Measurements from ENCODE around the gene KHSRP. TPM values are rescaled to one million over a fixed set of nuclear protein-coding genes. Genes with fewer than 3 reads are reported as not detected.
"Not testable (repeated sequence)": the region's sequence is repeated elsewhere in the genome, so short reads cannot be mapped to it uniquely, and the experiment has no call there.

Gene KHSRP
- total RNA-seq, 2 donors from 2014 or later = 210 to 433 TPM

- no peak for TF ChIP-seq CTCF (IDR thresholded peaks at IDR 0.05)
- no peak overlapping the region for H3K4me3 ChIP-seq
- H3K9me3 ChIP-seq = no peaks in the 10 kb centered on the region
- intact Hi-C loops (cut with DNase I) = no loop called here
- DNase-seq = no peak
- no peaks in the 10 kb centered on the region for H3K36me3 ChIP-seq
- no peak overlapping the region for H3K9ac ChIP-seq (ENCODE audit: low read depth in 2 of 2, low read length in 2 of 2)
- no peaks in the 10 kb centered on the region for H3K4me1 ChIP-seq
- H3K27me3 ChIP-seq = no peaks in the 10 kb centered on the region
- no peak overlapping the region for H3K27ac ChIP-seq
Measured at GRCh38 chr19:6409346-6409745, 15.3 kb downstream of the KHSRP start.

DNA sequence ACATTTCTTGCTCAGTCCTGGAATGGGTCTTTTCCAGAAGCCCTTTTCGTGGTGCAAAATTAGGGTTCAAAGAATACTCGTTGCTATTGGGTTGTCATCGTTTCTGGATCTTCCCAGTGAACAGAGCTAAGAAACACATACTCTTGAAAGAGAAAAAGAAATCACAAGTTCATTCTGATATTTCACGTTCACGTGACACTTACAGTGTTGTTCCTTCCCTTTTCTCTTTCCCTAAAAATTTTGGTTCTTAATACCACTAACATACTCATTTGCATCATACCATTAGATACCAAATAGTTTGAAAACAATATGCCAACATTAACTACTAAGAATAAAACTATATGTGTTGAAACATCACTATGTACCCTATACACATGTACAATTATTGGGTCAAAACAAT, 18.2 kb downstream of the KHSRP start:
- intact Hi-C loops (cut with DNase I) = no loop called here

GRCh38 chr19:6402837-6403608, 21.6 kb downstream of the KHSRP start:
- intact Hi-C loops (cut with DNase I) = no loop called here
- H3K4me1 ChIP-seq = peaks cover 9% of the 10 kb centered on the region
- no peaks in the 10 kb centered on the region for H3K36me3 ChIP-seq
- no peaks in the 10 kb centered on the region for H3K9me3 ChIP-seq
- DNase-seq = peak; percentile 89
- H3K4me3 ChIP-seq = no peak overlapping the region
- no peak for TF ChIP-seq CTCF (IDR thresholded peaks at IDR 0.05)
- peak overlapping the region; percentile 73 for H3K27ac ChIP-seq
- no peaks in the 10 kb centered on the region for H3K27me3 ChIP-seq
- peak overlapping the region in 1 of 2 donors; percentile 43 for H3K9ac ChIP-seq (ENCODE audit: low read depth in 2 of 2, low read length in 2 of 2)

More for the DNA sequence above, 18.2 kb downstream of the KHSRP start:
- Histone ChIP-seq H3K4me3 (no peak overlapping the region), H3K36me3 (no peaks in the 10 kb centered on the region), H3K9ac (ENCODE audit: low read depth in 2 of 2, low read length in 2 of 2) (no peak overlapping the region), H3K4me1 (peaks cover 9% of the 10 kb centered on the region), H3K27ac (no peak overlapping the region), H3K27me3 (no peaks in the 10 kb centered on the region), H3K9me3 (no peaks in the 10 kb centered on the region)
- no peak for TF ChIP-seq CTCF (IDR thresholded peaks at IDR 0.05)
- no peak for DNase-seq

- peak overlapping the region; percentile 73 for H3K27ac ChIP-seq
- H3K9ac ChIP-seq (ENCODE audit: low read depth in 2 of 2, low read length in 2 of 2) = no peak overlapping the region
- no peaks in the 10 kb centered on the region for H3K27me3 ChIP-seq
- no peak for TF ChIP-seq CTCF (IDR thresholded peaks at IDR 0.05)
- H3K4me3 ChIP-seq = no peak overlapping the region
- no peaks in the 10 kb centered on the region for H3K9me3 ChIP-seq
- DNase-seq = no peak
- intact Hi-C loops (cut with DNase I) = no loop called here
- peaks cover 9% of the 10 kb centered on the region for H3K4me1 ChIP-seq
- H3K36me3 ChIP-seq = no peaks in the 10 kb centered on the region
Measured at GRCh38 chr19:6402058-6402457, 22.6 kb downstream of the KHSRP start.

GRCh38 chr19:6400062-6400944, 24.3 kb downstream of the KHSRP start:
- H3K9ac ChIP-seq (ENCODE audit: low read depth in 2 of 2, low read length in 2 of 2); H3K27ac ChIP-seq; H3K27me3 ChIP-seq; H3K4me1 ChIP-seq; H3K9me3 ChIP-seq; H3K4me3 ChIP-seq; DNase-seq; intact Hi-C loops (cut with DNase I); H3K36me3 ChIP-seq: not testable (repeated sequence)
